Muscle of leg (tissue), 11 donors: ENCODE data around the gene MROH9. TPM values are rescaled to one million over a fixed set of nuclear protein-coding genes. Genes with fewer than 3 reads are reported as not detected.
A peak's percentile ranks its signal among the peaks of the same experiment; 100 is the strongest.

Experiments
- DNase-seq: peaks from one replicate; pipeline ENCODE4 v3.0.0; 2013
- H3K27ac ChIP-seq: one replicate; pipeline ENCODE4 v1.5.1; 2013; ENCODE audit warnings: mild to moderate bottlenecking, low read length, control low read depth
- H3K27me3 ChIP-seq: one replicate; pipeline ENCODE4 v1.6.1; 2013; ENCODE audit warnings: low read length; ENCODE audit not compliant: control insufficient read depth, insufficient read depth
- H3K36me3 ChIP-seq: one replicate; pipeline ENCODE4 v1.6.1; 2013; ENCODE audit warnings: low read length; ENCODE audit not compliant: control insufficient read depth, insufficient read depth
- H3K4me1 ChIP-seq: one replicate; pipeline ENCODE4 v1.6.1; 2013; ENCODE audit warnings: low read length; ENCODE audit not compliant: control insufficient read depth, insufficient read depth
- H3K4me3 ChIP-seq: one replicate; pipeline ENCODE4 v1.5.1; 2013; ENCODE audit warnings: low read length, control low read depth
- H3K9me3 ChIP-seq: replicated peaks from 2 replicates; pipeline ENCODE4 v1.6.1; 2013; ENCODE audit warnings: low read depth, low read length; ENCODE audit not compliant: control insufficient read depth
- WGBS: methylation state at CpG from one replicate; pipeline ENCODE4 v1.1.5; 2013; ENCODE audit warnings: missing lambda C conversion rate; ENCODE audit not compliant: insufficient coverage; 5-methylcytosine and 5-hydroxymethylcytosine counted together
- polyA plus RNA-seq, 8 donors: library from polyadenylated mRNA; unstranded; fragments of 120-200 nt; gene quantifications; one replicate each; pipeline versions ENCODE4 v1.2.1 to v1.2.3, GENCODE V29; 2013; ENCODE audit warnings: inconsistent platforms in 1 of 8, low replicate concordance in 1 of 8; ENCODE audit not compliant: insufficient read length in 8 of 8, insufficient read depth in 1 of 8
- total RNA-seq: library from RNA; stranded (reverse); fragments of 120-200 nt; gene quantifications from one replicate; pipeline ENCODE4 v1.2.4, GENCODE V29; 2013

MROH9 gene
- total and polyA plus RNA-seq, 9 donors, result 0.04 to 0.09 (median 0.07) TPM; not detected in 3

DNA sequence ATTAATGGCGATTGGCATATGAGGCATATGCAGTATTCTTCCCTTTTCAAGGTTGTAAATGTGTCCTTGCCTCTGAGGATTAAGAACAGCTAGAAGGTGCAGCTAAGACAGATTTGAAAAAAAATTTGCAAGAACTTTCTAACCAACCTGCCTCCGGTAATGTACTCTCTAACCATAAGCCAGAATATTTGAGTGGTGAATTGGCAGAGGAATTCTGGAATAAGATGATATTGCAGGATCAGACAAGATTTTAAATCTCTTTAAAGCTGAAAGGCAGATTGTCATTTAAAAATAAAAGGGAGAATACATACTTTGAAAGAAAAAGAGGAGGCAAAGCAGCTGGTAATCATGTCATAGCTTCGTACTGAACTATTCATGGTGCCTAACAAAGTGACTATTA lies 29.2 kb downstream of the MROH9 start:
- no peak overlapping the region for H3K27ac ChIP-seq
- DNase-seq, result no peak
- no peaks in the 10 kb centered on the region for H3K27me3 ChIP-seq
- H3K4me3 ChIP-seq, result no peak overlapping the region
- WGBS, result no CpG with 5 or more reads among the region's 3 CpGs
- no peaks in the 10 kb centered on the region for H3K36me3 ChIP-seq
- no peaks in the 10 kb centered on the region for H3K4me1 ChIP-seq
- H3K9me3 ChIP-seq, result no peaks in the 10 kb centered on the region

DNA sequence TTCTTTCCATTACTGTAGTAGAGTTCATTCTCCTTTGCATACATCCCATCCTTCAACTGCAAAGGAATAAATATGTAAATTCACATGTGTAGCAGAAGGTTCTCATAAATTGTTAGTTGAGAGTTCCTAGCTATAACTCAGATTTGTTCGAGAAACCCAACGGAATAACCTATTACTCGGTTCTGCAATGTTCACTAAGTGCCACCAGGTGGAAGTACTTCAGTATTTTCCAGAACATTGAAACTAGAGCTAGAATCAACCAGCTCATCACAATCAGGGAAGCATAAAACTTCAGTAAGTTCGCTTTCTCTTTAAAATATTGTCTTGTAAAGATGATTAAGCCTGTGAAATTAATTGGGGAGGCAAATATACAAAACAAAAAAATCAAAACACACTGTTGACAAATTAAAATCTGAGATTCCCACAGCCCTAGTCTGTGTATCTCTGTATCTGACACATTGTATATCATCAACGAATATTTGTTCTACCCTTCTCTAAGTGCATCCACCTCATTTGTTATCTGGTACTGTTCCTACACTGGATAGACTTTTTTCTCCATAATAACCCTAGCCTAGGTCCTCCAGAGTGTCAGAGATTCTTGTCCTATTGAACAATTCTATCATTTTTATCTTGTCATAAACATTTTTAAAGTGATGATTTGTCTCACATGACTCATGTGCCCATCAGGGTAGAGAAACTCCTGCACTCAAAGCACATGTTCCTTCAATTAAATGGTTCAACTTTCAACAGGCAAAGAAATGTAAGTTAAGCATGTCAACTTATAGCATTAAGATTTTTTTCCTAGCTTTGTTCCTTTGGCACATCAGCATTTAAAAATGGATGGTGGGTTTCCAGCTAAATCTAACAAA lies 31.9 kb downstream of the MROH9 start:
- Histone ChIP-seq H3K9me3 (no peaks in the 10 kb centered on the region), H3K4me1 (no peaks in the 10 kb centered on the region), H3K27ac (no peak overlapping the region), H3K36me3 (no peaks in the 10 kb centered on the region), H3K4me3 (no peak overlapping the region), H3K27me3 (no peaks in the 10 kb centered on the region)
- WGBS, result no CpG with 5 or more reads among the region's 5 CpGs
- DNase-seq, result peak; percentile 69

DNA sequence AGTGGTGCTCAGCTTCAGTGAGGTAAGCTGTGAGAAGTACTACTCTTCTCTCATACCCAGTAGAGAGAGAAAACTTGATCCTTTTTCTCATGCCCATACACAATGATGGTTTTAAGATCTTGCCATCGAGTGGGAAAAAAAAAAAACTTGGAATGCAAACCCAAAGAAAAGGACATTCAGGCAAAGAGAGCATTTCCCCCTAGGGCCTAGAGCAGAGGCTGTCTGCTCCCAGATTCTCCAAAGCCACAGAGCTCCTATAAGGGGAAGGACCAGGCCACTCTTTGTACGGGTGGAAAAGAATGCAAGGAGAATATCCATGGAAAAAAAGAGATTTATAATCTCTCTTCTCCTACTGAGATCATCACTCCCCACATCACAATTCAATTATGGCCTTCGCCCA lies 34.9 kb downstream of the MROH9 start:
- no peak for DNase-seq
- Histone ChIP-seq H3K4me3 (no peak overlapping the region), H3K36me3 (no peaks in the 10 kb centered on the region), H3K27me3 (no peaks in the 10 kb centered on the region), H3K27ac (no peak overlapping the region), H3K4me1 (no peaks in the 10 kb centered on the region), H3K9me3 (no peaks in the 10 kb centered on the region)
- WGBS, result no CpG with 5 or more reads among the region's 3 CpGs

DNA sequence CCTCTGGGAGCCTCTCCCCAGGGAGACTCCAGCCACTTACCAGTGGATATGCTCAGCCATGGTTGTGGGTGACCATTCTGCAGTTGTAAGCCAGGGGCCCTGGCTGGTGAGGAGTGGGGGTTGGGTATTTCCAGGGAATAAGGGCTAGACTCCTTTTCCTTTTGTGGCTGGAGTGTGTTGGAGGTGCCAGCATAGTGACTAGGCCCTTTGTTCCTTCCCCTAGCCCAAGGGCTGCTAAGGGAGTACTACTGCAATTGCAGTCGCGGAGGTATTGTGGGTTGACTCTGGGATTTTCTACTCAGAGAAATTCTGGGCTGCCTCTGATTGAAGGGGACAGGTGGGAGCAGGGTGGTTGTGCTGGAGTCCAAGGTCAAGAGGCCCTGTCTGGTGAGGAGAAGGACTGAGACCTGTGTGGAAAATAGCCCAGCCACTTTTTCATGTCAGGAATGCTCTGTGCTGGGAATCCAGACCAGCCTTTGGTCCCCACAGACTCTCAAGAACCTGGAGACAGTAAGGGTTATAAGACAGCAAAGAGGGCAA lies 43.1 kb downstream of the MROH9 start:
- 77% methylated on average over 2 of the region's 2 CpGs for WGBS
- H3K27ac ChIP-seq, result no peak overlapping the region
- H3K4me1 ChIP-seq, result peaks cover 6% of the 10 kb centered on the region
- no peaks in the 10 kb centered on the region for H3K27me3 ChIP-seq
- H3K36me3 ChIP-seq, result no peaks in the 10 kb centered on the region
- H3K9me3 ChIP-seq, result no peaks in the 10 kb centered on the region
- DNase-seq, result peak; percentile 45
- H3K4me3 ChIP-seq, result no peak overlapping the region

DNA sequence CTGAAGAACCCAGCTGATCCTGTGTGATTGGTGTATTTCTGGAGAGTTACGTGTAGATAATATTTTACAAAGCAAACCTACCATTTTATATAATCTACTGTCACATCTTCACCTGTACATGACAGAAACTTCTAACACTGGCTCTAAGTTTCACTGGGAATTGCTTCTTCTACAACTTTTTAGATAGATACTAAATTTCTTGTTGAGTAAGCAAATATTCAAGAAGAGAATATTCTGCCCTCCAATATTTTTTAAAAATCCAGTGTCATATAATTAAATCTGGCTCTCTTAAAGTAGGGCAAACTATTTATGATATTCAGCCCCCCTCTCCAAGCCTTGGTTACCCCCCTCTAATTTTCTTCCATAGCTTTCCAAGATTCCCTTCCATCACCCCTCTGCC lies 50.1 kb downstream of the MROH9 start:
- H3K9me3 ChIP-seq, result no peaks in the 10 kb centered on the region
- no peak overlapping the region for H3K4me3 ChIP-seq
- H3K27ac ChIP-seq, result no peak overlapping the region
- no peaks in the 10 kb centered on the region for H3K27me3 ChIP-seq
- DNase-seq, result no peak
- no peaks in the 10 kb centered on the region for H3K36me3 ChIP-seq
- no peaks in the 10 kb centered on the region for H3K4me1 ChIP-seq
- WGBS, result no CpG with 5 or more reads among the region's 1 CpG

DNA sequence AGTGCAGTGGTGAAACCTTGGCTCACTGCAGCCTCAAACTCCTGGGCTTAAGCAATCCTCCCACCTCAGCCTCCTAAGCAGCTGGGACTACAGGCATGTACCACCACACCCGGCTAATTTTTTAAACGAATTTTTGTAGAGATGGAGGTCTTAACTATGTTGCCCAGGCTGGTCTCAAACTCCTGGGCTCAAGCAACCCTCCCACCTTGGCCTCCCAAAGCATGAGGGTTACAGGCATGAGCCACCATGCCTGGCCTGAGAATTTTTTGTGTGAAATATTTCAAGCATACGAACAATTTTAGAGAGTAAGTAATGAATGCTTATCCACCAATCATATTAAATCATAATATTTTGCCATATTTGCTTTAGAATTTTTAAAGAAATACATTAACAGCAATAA lies 51.6 kb downstream of the MROH9 start:
- WGBS, result no CpG with 5 or more reads among the region's 3 CpGs

DNA sequence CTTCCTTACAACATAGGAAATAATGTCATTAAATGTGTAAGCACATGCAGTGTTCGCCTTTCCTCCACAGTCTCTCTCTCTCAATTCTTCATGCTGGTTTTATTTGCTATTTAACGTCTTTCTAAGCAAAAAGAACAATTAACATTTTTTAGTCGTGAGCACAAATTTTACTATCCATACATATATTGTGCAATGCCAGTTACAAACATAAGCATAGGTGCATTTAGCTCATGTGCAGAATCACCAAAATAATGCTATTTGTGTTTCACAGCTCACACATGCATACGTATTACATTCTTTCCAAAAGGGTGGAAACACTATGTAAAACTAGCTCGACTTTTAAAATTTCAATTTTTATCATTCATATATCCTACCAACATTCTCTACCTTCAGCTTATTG lies 52.1 kb downstream of the MROH9 start:
- Histone ChIP-seq H3K27ac (no peak overlapping the region), H3K36me3 (no peaks in the 10 kb centered on the region), H3K4me1 (no peaks in the 10 kb centered on the region), H3K9me3 (no peaks in the 10 kb centered on the region), H3K27me3 (no peaks in the 10 kb centered on the region), H3K4me3 (no peak overlapping the region)
- no CpG with 5 or more reads among the region's 5 CpGs for WGBS
- DNase-seq, result no peak

More for the DNA sequence above, 51.6 kb downstream of the MROH9 start:
- Histone ChIP-seq H3K36me3 (no peaks in the 10 kb centered on the region), H3K27me3 (no peaks in the 10 kb centered on the region), H3K4me1 (no peaks in the 10 kb centered on the region), H3K27ac (no peak overlapping the region), H3K4me3 (no peak overlapping the region), H3K9me3 (no peaks in the 10 kb centered on the region)
- DNase-seq, result no peak

DNA sequence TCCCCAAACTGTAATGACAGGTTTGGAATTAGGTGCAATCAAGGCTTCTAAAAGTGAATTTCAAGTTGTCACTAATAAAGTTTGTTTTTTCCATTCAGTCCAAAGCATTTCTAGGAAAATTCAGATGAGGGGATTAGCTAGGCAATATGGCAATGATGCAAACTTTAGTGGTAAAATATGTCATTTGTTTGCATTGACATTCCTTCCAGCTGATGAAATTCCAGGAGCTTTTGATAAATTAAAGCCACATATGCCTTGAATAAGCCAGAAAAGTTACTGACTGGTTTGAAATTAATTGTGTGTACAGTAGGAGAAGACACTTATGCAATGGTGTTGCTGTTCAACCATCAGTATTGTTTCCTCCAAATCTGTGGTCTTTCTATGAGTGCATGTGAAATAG lies 57.8 kb downstream of the MROH9 start:
- no peak overlapping the region for H3K4me3 ChIP-seq
- H3K27me3 ChIP-seq, result no peaks in the 10 kb centered on the region
- no peaks in the 10 kb centered on the region for H3K4me1 ChIP-seq
- DNase-seq, result no peak
- no peaks in the 10 kb centered on the region for H3K9me3 ChIP-seq
- no peak overlapping the region for H3K27ac ChIP-seq
- H3K36me3 ChIP-seq, result no peaks in the 10 kb centered on the region

DNA sequence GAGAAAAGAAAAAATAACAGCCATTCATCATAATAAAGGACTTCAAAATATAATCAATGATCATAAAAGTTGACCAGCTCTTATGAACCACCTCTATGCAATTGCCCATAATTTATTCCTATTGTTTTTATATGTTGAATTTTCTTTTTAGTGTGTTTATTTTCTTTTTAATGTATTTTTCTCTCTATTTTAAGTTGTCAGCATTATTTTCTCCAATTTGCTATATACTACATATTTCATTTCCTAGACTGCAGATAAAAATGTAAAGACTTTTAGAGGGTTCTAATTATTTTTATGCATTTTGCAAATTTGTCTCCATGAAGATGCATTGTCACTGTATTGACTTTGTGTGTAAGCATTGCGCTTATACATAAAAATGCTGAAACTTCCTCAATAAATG lies 58.4 kb downstream of the MROH9 start:
- no CpG with 5 or more reads among the region's 1 CpG for WGBS
- no peak for DNase-seq
- no peaks in the 10 kb centered on the region for H3K36me3 ChIP-seq
- no peak overlapping the region for H3K27ac ChIP-seq
- no peaks in the 10 kb centered on the region for H3K9me3 ChIP-seq
- no peaks in the 10 kb centered on the region for H3K4me1 ChIP-seq
- H3K27me3 ChIP-seq, result no peaks in the 10 kb centered on the region
- H3K4me3 ChIP-seq, result no peak overlapping the region

DNA sequence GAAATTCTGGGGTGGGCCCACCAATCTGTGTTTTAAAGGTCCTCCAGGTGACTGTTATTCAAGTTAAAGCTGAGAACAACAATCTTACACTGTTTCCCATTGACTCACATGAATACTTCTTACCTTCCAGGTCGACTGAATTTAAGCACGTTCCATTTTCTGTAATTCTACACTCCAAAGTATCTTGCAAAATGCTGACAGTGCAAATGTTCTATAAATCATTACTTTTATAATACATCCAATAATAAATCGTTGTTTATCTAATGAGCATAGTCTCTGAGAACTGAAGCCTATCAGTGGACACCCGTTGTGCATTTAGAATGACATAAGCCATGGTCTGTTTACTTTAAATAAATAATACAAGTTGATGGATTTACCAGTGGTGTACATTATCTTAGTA lies 79.5 kb downstream of the MROH9 start:
- WGBS, result no CpG with 5 or more reads among the region's 4 CpGs
- H3K27me3 ChIP-seq, result no peaks in the 10 kb centered on the region
- no peaks in the 10 kb centered on the region for H3K36me3 ChIP-seq
- peaks cover 7% of the 10 kb centered on the region for H3K4me1 ChIP-seq
- no peaks in the 10 kb centered on the region for H3K9me3 ChIP-seq
- no peak overlapping the region for H3K27ac ChIP-seq
- no peak overlapping the region for H3K4me3 ChIP-seq
- DNase-seq, result no peak
